Esophagus squamous epithelium (tissue), 5 donors: ENCODE data around the gene RAPH1. TPM values are rescaled to one million over a fixed set of nuclear protein-coding genes. Genes with fewer than 3 reads are reported as not detected.
A peak's percentile ranks its signal among the peaks of the same experiment; 100 is the strongest.
"Not testable (repeated sequence)": the region's sequence is repeated elsewhere in the genome, so short reads cannot be mapped to it uniquely, and the experiment has no call there.

Experiments
- DNase-seq: peaks from one replicate; lab custom pipeline; 2025; lab: John Stamatoyannopoulos, UW
- H3K27ac ChIP-seq, 4 donors: fragments of 200-600 bp; sonication (generic); one replicate each; pipeline ENCODE4 v1.5.1; 2016 to 2019; ENCODE audit warnings: mild to moderate bottlenecking in 1 of 4
- H3K27me3 ChIP-seq, 4 donors: fragments of 200-600 bp; sonication (generic); 1 replicate in 3 of 4; 2 replicates in 1 of 4; pipeline versions ENCODE4 v1.5.1 to v1.6.0; 2017 to 2021; ENCODE audit warnings: antibody characterized with exemption in 1 of 4
- H3K36me3 ChIP-seq, 3 donors: fragments of 200-600 bp; sonication (generic); one replicate each; pipeline ENCODE4 v1.5.1; 2016 to 2019
- H3K4me1 ChIP-seq, 3 donors: fragments of 200-600 bp; sonication (generic); one replicate each; pipeline ENCODE4 v1.5.1; 2017 to 2019
- H3K4me3 ChIP-seq, 4 donors: fragments of 200-600 bp; sonication (generic); 1 replicate in 3 of 4; 2 replicates in 1 of 4; pipeline ENCODE4 v1.5.1; 2016 to 2019; ENCODE audit warnings: mild to moderate bottlenecking in 2 of 4, moderate library complexity in 1 of 4
- H3K9me3 ChIP-seq, 3 donors: fragments of 200-600 bp; sonication (generic); one replicate each; pipeline ENCODE4 v1.5.1; 2016 to 2019
- POLR2A ChIP-seq, 4 donors: fragments of 450-650 bp; IDR thresholded peaks; one replicate each; pipeline ENCODE4 v1.6.1; 2017; ENCODE audit warnings: antibody characterized with exemption in 4 of 4, mild to moderate bottlenecking in 4 of 4, moderate library complexity in 3 of 4
- WGBS, 2 donors: methylation state at CpG; one replicate each; pipeline ENCODE4 v1.1.5; 2018; 5-methylcytosine and 5-hydroxymethylcytosine counted together
- intact Hi-C: fragments of 100-400 bp; cut with DNase I; formaldehyde crosslinking; loops from one replicate; pipeline ENCODE4 v1.15.0; 2022
- total RNA-seq, 4 donors: library from RNA; depleted of rRNA; stranded (reverse); fragments of >200 nt; gene quantifications; one replicate each; pipeline ENCODE4 v1.1.0, GENCODE V29; 2016
- TF ChIP-seq, protein P1 (sequence below), 6 experiments: fragments of 450-650 bp in 4 of 6; fragments of 200-600 bp in 2 of 6; sonication (generic) in 2 of 6; IDR thresholded peaks; one replicate each; pipeline ENCODE4 v1.5.1; 2016 to 2019; ENCODE audit warnings: antibody characterized with exemption in 6 of 6, mild to moderate bottlenecking in 4 of 6, moderate library complexity in 4 of 6
- donor health status: DM: yes; HTN: yes; CAD: no.

The RAPH1 gene
- total RNA-seq, 4 donors from 2014 or later = 10.6 to 105 (median 26.0) TPM

DNA sequence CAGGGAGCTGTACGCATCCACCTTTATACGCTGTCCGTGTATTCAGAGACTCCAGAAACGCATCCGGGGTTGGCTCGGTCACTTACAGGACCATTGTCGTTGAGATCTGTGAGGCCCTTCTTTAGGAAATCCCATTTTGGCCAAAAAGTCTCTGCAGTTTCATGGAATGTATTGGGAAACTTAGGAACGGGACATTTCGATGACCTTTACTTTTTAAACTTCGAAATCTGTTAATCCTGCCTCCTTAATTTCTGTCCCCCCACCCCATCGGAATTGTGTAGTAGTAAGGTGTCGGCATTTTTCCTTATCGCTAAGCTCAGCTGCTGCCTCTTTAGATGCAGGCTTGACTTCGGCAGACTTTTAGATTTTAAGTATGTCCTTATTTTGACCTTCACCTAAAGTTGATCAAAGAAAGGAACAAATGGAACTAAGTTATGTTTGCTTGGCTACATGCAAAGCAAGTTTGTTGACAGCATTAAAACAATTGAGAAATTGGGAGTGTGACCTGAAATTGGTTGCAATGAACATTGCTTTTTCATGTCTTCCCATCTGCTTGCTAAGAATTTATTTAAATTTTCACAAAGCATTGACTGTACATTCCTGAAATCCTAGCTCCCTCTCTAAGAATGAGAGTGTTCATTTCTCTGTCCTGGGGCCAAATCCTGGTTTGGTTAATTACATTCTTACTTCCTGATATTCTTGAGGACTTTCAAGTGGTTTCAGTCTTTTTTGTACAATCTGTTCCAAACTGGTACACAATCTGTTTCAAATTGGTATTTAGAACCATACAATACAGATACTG is 884 bp upstream of the RAPH1 start:
- DNase-seq = no peak
- Histone ChIP-seq H3K27me3 (no peaks in the 10 kb centered on the region), H3K4me3 (peak overlapping the region; percentile 79 to 98 (median 94)), H3K9me3 (peaks cover 0 to 5% (median 3%) of the 10 kb centered on the region in 3 donors), H3K36me3 (no peaks in the 10 kb centered on the region), H3K27ac (peak overlapping the region; percentile 90 to 100 (median 95)), H3K4me1 (peaks cover 4 to 39% (median 11%) of the 10 kb centered on the region in 3 donors)
- TF ChIP-seq POLR2A (IDR thresholded peaks at IDR 0.05) = no peak
- TF ChIP-seq, protein P1, sequence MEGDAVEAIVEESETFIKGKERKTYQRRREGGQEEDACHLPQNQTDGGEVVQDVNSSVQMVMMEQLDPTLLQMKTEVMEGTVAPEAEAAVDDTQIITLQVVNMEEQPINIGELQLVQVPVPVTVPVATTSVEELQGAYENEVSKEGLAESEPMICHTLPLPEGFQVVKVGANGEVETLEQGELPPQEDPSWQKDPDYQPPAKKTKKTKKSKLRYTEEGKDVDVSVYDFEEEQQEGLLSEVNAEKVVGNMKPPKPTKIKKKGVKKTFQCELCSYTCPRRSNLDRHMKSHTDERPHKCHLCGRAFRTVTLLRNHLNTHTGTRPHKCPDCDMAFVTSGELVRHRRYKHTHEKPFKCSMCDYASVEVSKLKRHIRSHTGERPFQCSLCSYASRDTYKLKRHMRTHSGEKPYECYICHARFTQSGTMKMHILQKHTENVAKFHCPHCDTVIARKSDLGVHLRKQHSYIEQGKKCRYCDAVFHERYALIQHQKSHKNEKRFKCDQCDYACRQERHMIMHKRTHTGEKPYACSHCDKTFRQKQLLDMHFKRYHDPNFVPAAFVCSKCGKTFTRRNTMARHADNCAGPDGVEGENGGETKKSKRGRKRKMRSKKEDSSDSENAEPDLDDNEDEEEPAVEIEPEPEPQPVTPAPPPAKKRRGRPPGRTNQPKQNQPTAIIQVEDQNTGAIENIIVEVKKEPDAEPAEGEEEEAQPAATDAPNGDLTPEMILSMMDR (IDR thresholded peaks at IDR 0.05) = no peak
- 12 to 15% methylated on average over 13 to 14 of the region's 14 CpGs for WGBS, 2 donors
- intact Hi-C loops = loop anchor here (10.0 kb wide), 1 partner anchor 109 kb away; no protein-coding TSS in a partner anchor

DNA sequence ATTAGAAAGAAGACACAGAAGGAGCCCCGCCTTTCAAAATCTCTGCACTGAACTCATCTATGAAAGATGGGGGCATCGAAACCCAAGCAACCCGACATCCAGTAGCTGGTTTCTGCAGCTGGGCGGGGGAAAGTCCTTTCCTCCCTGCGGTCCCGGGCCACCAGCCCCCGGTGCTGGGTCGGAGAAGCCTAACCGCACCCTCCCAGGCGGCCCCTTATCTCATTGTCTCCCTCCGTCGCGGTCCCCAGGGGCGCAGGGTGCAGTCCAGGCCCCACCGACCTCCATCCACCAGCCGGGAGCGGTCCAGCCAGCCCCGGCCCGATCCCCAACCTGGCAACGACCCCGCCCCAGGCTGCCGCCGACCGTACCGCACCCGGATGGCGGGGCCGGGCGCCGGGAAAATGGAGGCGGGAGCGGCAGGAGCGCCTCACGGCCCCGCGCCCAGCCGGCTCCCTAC is 452 bp downstream of the RAPH1 start:
- peaks cover 4 to 50% (median 11%) of the 10 kb centered on the region in 3 donors for H3K4me1 ChIP-seq
- H3K4me3 ChIP-seq = peak overlapping the region; percentile 79 to 98 (median 94)
- WGBS, 2 donors = 0% methylated on average over 8 of the region's 37 CpGs
- no peaks in the 10 kb centered on the region for H3K36me3 ChIP-seq
- H3K27me3 ChIP-seq = no peaks in the 10 kb centered on the region
- TF ChIP-seq, protein P1 (IDR thresholded peaks at IDR 0.05) = no peak
- TF ChIP-seq POLR2A (IDR thresholded peaks at IDR 0.05) = no peak
- peak overlapping the region; percentile 90 to 100 (median 95) for H3K27ac ChIP-seq
- intact Hi-C loops = loop anchor here (10.0 kb wide), 1 partner anchor 110 kb away; no protein-coding TSS in a partner anchor
- peaks cover 0 to 5% (median 3%) of the 10 kb centered on the region in 3 donors for H3K9me3 ChIP-seq
- no peak for DNase-seq

DNA sequence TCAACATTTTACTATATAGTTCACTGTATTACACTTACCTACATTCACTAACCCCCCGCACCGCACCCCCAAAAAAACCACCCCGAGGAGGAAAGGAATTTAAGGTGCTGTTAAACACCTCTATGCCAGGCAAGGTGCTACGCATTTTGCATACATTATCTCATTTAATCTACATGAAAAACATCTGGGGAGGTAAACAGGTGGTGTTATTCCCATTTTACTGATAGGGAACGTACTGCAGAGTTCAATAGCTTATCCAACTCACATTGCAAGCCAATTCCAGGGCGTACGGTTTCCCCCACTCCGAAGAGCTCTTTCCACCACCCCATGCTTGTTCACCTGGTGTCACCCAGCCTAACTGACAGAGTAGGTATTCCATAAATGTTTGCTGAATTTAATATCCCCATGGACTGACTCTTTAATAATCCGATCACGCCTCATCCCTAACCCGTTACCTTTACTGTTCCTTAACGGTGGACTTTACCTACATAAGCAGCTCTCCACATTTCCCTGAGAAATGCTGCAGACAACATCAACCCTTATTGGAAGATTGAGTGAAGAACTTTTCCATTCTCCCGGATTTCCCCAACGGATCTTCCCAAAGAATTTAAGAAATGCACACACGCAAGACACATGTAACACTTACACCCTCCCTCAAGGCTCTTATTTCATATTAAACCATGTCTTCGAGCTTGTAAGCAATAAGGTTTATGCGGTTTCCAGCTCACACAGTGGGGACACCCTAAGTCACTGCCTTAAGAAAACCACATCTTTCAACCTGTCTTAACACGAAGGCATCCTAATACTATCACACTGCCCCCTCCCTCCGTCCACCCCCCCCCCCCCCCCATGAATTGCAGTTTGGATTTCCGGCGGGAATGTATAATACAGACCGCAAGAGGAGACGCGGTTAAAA is 1.2 kb downstream of the RAPH1 start:
- Histone ChIP-seq H3K27me3 (no peaks in the 10 kb centered on the region), H3K4me1 (peaks cover 4 to 50% (median 11%) of the 10 kb centered on the region in 3 donors), H3K4me3 (peak overlapping the region; percentile 79 to 98 (median 94)), H3K27ac (peak overlapping the region; percentile 90 to 100 (median 95)), H3K36me3 (no peaks in the 10 kb centered on the region), H3K9me3 (peaks cover 0 to 5% (median 3%) of the 10 kb centered on the region in 3 donors)
- DNase-seq = no peak
- 1 to 7% methylated on average over 22 to 24 of the region's 24 CpGs for WGBS, 2 donors
- TF ChIP-seq POLR2A (IDR thresholded peaks at IDR 0.05) = no peak
- TF ChIP-seq, protein P1 (IDR thresholded peaks at IDR 0.05) = no peak
- intact Hi-C loops = loop anchor here (10.0 kb wide), 1 partner anchor 111 kb away; no protein-coding TSS in a partner anchor

DNA sequence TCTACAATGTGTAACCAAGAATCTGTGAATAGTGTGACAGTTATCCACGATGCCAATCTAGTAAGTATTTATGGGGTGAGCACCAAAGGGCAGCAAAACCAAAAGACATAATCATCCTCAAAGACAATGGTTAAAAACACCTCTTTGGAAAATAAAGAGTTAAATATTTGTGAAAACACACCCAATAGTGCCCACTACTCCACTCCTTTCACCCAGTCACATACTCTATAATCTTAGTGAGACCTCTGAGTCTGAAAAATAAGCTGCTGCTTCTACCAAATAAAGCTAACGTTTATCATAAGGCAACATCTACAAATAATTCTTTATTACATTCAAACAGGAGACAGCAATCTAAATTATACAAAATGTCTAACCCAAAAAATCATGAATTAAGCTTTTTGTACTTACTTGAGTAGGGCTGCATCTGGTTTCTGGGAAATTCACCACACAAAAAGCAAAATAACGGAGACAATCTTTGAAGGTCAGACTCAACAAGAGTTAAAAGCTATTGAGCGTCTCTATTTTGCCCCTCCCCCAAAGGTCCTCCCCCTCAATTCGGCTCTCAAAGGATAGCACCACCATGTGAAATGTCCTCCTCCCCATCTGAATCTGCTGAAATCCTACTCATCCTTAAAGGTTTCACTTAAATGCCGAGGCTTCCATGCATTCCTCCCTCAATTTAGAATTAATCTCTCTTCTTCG is 2.0 kb downstream of the RAPH1 start:
- no peak for TF ChIP-seq POLR2A (IDR thresholded peaks at IDR 0.05)
- intact Hi-C loops = loop anchor here (10.0 kb wide), 1 partner anchor 112 kb away; no protein-coding TSS in a partner anchor
- H3K27me3 ChIP-seq = no peaks in the 10 kb centered on the region
- H3K9me3 ChIP-seq = peaks cover 0 to 3% (median 3%) of the 10 kb centered on the region in 3 donors
- DNase-seq = no peak
- H3K4me3 ChIP-seq = peak overlapping the region; percentile 79 to 98 (median 94)
- H3K27ac ChIP-seq = peak overlapping the region; percentile 90 to 100 (median 95)
- WGBS, 2 donors = 14 to 26% methylated on average over 7 of the region's 7 CpGs
- H3K36me3 ChIP-seq = no peaks in the 10 kb centered on the region
- peaks cover 4 to 54% (median 11%) of the 10 kb centered on the region in 3 donors for H3K4me1 ChIP-seq

DNA sequence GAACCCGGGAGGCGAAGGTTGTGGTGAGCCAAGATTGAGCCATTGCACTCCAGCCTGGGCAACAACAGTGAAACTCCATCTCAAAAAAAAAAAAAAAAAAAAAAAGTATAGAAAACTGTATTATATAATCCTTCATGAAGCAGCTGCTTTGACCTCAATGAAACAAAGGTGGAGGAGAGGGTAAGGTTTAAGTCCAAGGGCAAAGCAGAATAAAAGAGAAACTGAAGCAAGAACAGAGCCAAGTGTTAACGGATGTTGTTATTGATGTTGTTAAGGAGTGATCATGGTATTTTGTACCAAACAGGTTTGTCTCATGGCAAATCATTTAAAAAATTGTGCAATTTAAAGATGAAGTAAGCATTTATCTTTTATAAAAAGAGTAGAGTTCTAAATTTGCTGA is 7.4 kb downstream of the RAPH1 start:
- no peak overlapping the region for H3K27ac ChIP-seq
- H3K27me3 ChIP-seq = no peaks in the 10 kb centered on the region
- WGBS, 2 donors = 61 to 77% methylated on average over 1 to 3 of the region's 3 CpGs
- intact Hi-C loops = no loop called here
- peaks cover 0 to 41% (median 12%) of the 10 kb centered on the region in 3 donors for H3K4me1 ChIP-seq
- no peaks in the 10 kb centered on the region for H3K9me3 ChIP-seq
- H3K4me3 ChIP-seq = no peak overlapping the region
- no peak for TF ChIP-seq POLR2A (IDR thresholded peaks at IDR 0.05)
- TF ChIP-seq, protein P1 (IDR thresholded peaks at IDR 0.05) = no peak
- H3K36me3 ChIP-seq = no peaks in the 10 kb centered on the region
- DNase-seq = no peak

DNA sequence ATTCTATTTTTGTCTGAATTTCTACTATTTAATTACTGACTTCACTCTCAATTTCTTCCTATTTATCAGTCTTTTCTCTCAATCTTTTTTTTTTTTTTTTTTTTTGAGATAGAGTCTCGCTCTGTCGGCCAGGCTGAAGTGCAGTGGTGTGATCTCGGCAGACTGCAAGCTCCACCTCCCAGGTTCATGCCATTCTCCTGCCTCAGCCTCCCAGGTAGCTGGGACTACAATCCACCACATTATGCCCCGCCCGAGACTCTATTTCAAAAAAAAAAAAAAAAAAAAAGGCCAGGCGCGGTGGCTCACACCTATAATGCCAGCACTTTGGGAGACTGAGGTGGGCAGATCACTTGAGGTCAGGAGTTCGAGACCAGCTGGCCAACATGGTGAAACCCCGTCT is 21.8 kb downstream of the RAPH1 start:
- H3K36me3 ChIP-seq, intact Hi-C loops, H3K27ac ChIP-seq, H3K4me3 ChIP-seq, H3K4me1 ChIP-seq, H3K27me3 ChIP-seq, H3K9me3 ChIP-seq, DNase-seq: not testable (repeated sequence)
- WGBS, 2 donors = 87 to 100% methylated on average over 1 to 8 of the region's 9 CpGs
